HepG2 (cell line): ENCODE data around the gene ENGASE. TPM values are rescaled to one million over a fixed set of nuclear protein-coding genes. Genes with fewer than 3 reads are reported as not detected.

Experiments
- ATAC-seq: fragments of 200-7000 bp; cut with Tn5 transposase; 3 replicates; pipeline ENCODE4 v1.9.1; 2020; ENCODE audit warnings: mild to moderate bottlenecking, moderate library complexity
- BruUV-seq: library from RNA; stranded (reverse); fragments of 400-500 nt; replicated peaks from 2 replicates; lab custom pipeline; 2021; lab: Mats Ljungman, UMichigan
- CTCF ChIA-PET: fragments of 300-600 bp; formaldehyde crosslinking; extraction: SDS; loops from one replicate; lab custom pipeline; 2021; ENCODE audit warnings: low total read pairs, inconsistent platforms, low intra/inter-chr PET ratio; lab: Yijun Ruan, JAX
- POLR2A ChIA-PET: fragments of 350-600 bp; sonication (Branson Sonifier 250); formaldehyde crosslinking; loops from one replicate; lab custom pipeline; 2020; ENCODE audit warnings: antibody characterized with exemption, inconsistent platforms; lab: Yijun Ruan, JAX
- DNase-seq: peaks from one replicate; pipeline ENCODE4 v3.0.0-alpha.2; 2015; ENCODE audit warnings: low spot score
- FAIRE-seq: peaks from 3 replicates; lab custom pipeline; 2011; peaks lifted over from hg19 to GRCh38; lab: Jason Lieb, UNC
- H2AFZ ChIP-seq: one replicate; pipeline ENCODE4 v1.6.1; 2011; ENCODE audit warnings: low read length, inconsistent platforms
- H3K27ac ChIP-seq: fragments of 300-600 bp; 3 replicates; pipeline ENCODE4 v1.8.0; 2011; ENCODE audit warnings: mixed run types, mild to moderate bottlenecking, mixed read lengths, low read length, inconsistent platforms; ENCODE audit not compliant: insufficient read depth; ENCODE audit errors: extremely low read length
- H3K27me3 ChIP-seq, 2 experiments: fragments of 200-600 bp in 1 of 2; 2 replicates in 1 of 2; 3 replicates in 1 of 2; pipeline versions ENCODE4 v1.6.0 to v1.8.0; 2011; ENCODE audit warnings: low read length in 2 of 2, mild to moderate bottlenecking in 2 of 2, moderate library complexity in 2 of 2, inconsistent platforms in 1 of 2; ENCODE audit not compliant: insufficient read depth in 2 of 2, control insufficient read depth in 1 of 2
- H3K36me3 ChIP-seq, 2 experiments: fragments of 200-600 bp in 1 of 2; replicated peaks in 1 of 2; 2 replicates in 1 of 2; 3 replicates in 1 of 2; pipeline versions ENCODE4 v1.5.1 to v1.8.0; 2011; ENCODE audit warnings: low read length in 2 of 2, inconsistent platforms in 1 of 2; ENCODE audit not compliant: insufficient read depth in 2 of 2, control insufficient read depth in 1 of 2
- H3K4me1 ChIP-seq: 2 replicates; pipeline ENCODE4 v1.5.1; 2012; ENCODE audit warnings: low read length, inconsistent platforms; ENCODE audit not compliant: insufficient read depth
- H3K4me2 ChIP-seq: 2 replicates; pipeline ENCODE4 v1.6.0; 2011; ENCODE audit warnings: low read depth, low read length, inconsistent platforms
- H3K4me3 ChIP-seq, 3 experiments: fragments of 200-600 bp in 1 of 3; sonication (generic), shearing (Covaris generic) in 1 of 3; replicated peaks in 1 of 3; 2 replicates each; pipeline ENCODE4 v1.5.1; 2011 to 2016; ENCODE audit warnings: low read length in 3 of 3, inconsistent platforms in 2 of 3, low read depth in 2 of 3, mild to moderate bottlenecking in 2 of 3, control low read depth in 1 of 3, mixed read lengths in 1 of 3; ENCODE audit not compliant: insufficient read depth in 1 of 3
- H3K79me2 ChIP-seq: one replicate; pipeline ENCODE4 v1.6.1; 2011; ENCODE audit warnings: low read length, inconsistent platforms; ENCODE audit not compliant: insufficient read depth
- H3K9ac ChIP-seq: 2 replicates; pipeline ENCODE4 v1.6.0; 2011; ENCODE audit warnings: mild to moderate bottlenecking, low read depth, low read length, inconsistent platforms; ENCODE audit not compliant: insufficient read depth
- H3K9me3 ChIP-seq: 2 replicates; pipeline ENCODE4 v1.5.1; 2012; ENCODE audit warnings: mild to moderate bottlenecking, low read length
- H4K20me1 ChIP-seq: 2 replicates; pipeline ENCODE4 v1.6.0; 2011; ENCODE audit warnings: inconsistent platforms, mild to moderate bottlenecking, low read length, moderate library complexity; ENCODE audit not compliant: insufficient read depth
- MTA1 ChIP-seq: sonication (generic); formaldehyde crosslinking; IDR thresholded peaks from 2 replicates; pipeline ENCODE4 v1.4.0; 2020; ENCODE audit warnings: missing genetic modification reagents, mild to moderate bottlenecking, borderline replicate concordance
- NR3C1 ChIP-seq: sonication (generic); formaldehyde crosslinking; IDR thresholded peaks from 2 replicates; pipeline ENCODE4 v1.4.0; 2020; ENCODE audit warnings: missing genetic modification reagents
- RBFOX2 ChIP-seq: fragments of 200-400 bp; formaldehyde crosslinking; IDR thresholded peaks from 2 replicates; pipeline ENCODE4 v1.6.1; 2017; ENCODE audit warnings: low read depth, mild to moderate bottlenecking, low read length
- RXRA ChIP-seq: sonication (generic); formaldehyde crosslinking; IDR thresholded peaks from 2 replicates; pipeline ENCODE4 v1.5.1; 2020; ENCODE audit warnings: missing genetic modification reagents
- WGBS: methylation state at CpG from one replicate; pipeline ENCODE4 v1.1.6; 2017; ENCODE audit warnings: low lambda C conversion rate; 5-methylcytosine and 5-hydroxymethylcytosine counted together
- in situ Hi-C: cut with HindIII; loops from 2 replicates; pipeline ENCODE4 v1.10.0; 2017; ENCODE audit warnings: low pct_unique_long_range_greater_than_20kb; ENCODE audit not compliant: extremely low pct_ligation_motif_present
- intact Hi-C: fragments of 100-400 bp; cut with micrococcal nuclease; formaldehyde crosslinking; loops from one replicate; pipeline ENCODE4 v1.10.0; 2022; ENCODE audit not compliant: unreplicated experiment
- polyA plus RNA-seq, 8 experiments: library from polyadenylated mRNA; depleted of rRNA in 3 of 8; stranded (reverse) in 7 of 8; unstranded in 1 of 8; fragments of >200 nt; fragmentation: Illumina TruSeq in 4 of 8; extraction: Trizol in 4 of 8; gene quantifications; 2 replicates each; pipeline versions ENCODE4 v1.2.1 to v1.2.3, GENCODE V29; 2011 to 2016; ENCODE audit warnings: low read depth in 4 of 8, missing spikeins in 1 of 8, mixed read lengths in 1 of 8; ENCODE audit not compliant: insufficient read depth in 1 of 8
- total RNA-seq, 5 experiments: library from RNA; depleted of rRNA; stranded (reverse); fragments of >200 nt; fragmentation: Illumina TruSeq; extraction: Trizol; gene quantifications; 2 replicates each; pipeline ENCODE4 v1.2.3, GENCODE V29; 2016; ENCODE audit warnings: low read depth in 1 of 5
- TF ChIP-seq, protein P1 (sequence below): sonication (generic); formaldehyde crosslinking; IDR thresholded peaks from 2 replicates; pipeline ENCODE4 v1.8.1; 2023; ENCODE audit warnings: mild to moderate bottlenecking, moderate library complexity, missing genetic modification reagents

The ENGASE gene
- total and polyA plus RNA-seq, 2 of the 13 experiments (the other 11 are each of a cell fraction or from before 2014, with no cell fraction given): 10.6 to 18.1 TPM

- TF ChIP-seq RBFOX2: no peak
- TF ChIP-seq NR3C1: no peak
- TF ChIP-seq, protein P1, sequence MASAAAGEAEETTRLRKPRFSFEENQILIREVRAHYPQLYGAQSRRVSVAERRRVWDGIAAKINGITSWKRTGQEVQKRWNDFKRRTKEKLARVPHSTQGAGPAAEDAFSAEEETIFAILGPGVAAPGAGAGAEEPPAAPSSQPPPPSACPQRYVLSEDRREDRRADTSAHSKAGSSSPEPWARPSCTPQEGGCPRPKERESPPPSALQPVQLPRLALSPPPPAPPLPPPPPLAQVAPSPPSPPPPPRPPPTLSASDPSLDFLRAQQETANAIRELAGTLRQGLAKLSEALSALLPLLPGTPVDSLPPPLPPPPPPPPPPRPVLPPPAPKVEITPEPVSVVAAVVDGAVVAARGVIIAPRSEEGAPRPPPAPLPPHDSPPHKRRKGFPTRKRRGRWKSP: no peak
Observed at GRCh38 chr17:79044462-79044861, 30.2 kb upstream of the ENGASE start (continued).

- FAIRE-seq (no peak), ATAC-seq (no peak), DNase-seq (no peak)
- BruUV-seq: no TSS peak
- peaks cover 16 to 68% of the 10 kb centered on the region in 2 experiments; a peak in 4 of 5 replicates for H3K27me3 ChIP-seq
- no peaks in the 10 kb centered on the region for H3K36me3 ChIP-seq
- H3K4me1 ChIP-seq: peaks cover 29% of the 10 kb centered on the region
- H4K20me1 ChIP-seq: no peaks in the 10 kb centered on the region; the same call in 1 of the 2 replicates
- no peak overlapping the region for H3K4me2 ChIP-seq
- no peak overlapping the region for H3K9ac ChIP-seq
- H3K4me3 ChIP-seq: no peak overlapping the region
- no peaks in the 10 kb centered on the region for H3K9me3 ChIP-seq
- no peak overlapping the region for H2AFZ ChIP-seq
- no peak overlapping the region for H3K27ac ChIP-seq
- TF ChIP-seq MTA1 (CRISPR knock-in tag) (no peak), RXRA (CRISPR knock-in tag) (0 out of 2 replicates have a peak, but pooled peaks have one; percentile 5)
- POLR2A ChIA-PET: interaction anchor here (1.5 to 1.8 kb wide), 3 partner anchors 18 to 35 kb away, joined by 4 to 23 read pairs (median 4); partner anchors contain the start of genes CANT1 and ENGASE
- H3K79me2 ChIP-seq: no peaks in the 10 kb centered on the region
- intact Hi-C loops: loop anchor here (2.0 kb wide), 1 partner anchor 52 kb away; no protein-coding TSS in a partner anchor
- WGBS: 32% methylated on average over 15 of the region's 15 CpGs
- in situ Hi-C loops: loop anchor here (5.0 kb wide), 1 partner anchor 37 kb away; no protein-coding TSS in a partner anchor
- CTCF ChIA-PET: interaction anchor here (1.3 to 2.7 kb wide), 5 partner anchors 25 to 348 kb away, joined by 6 to 23 read pairs (median 11); no protein-coding TSS in a partner anchor
Observed at GRCh38 chr17:79045001-79045729, 29.5 kb upstream of the ENGASE start.
